Measurements from ENCODE around the gene IL1RAPL2.
A peak's percentile ranks its signal among the peaks of the same experiment; 100 is the strongest.
"Not testable (repeated sequence)": the region's sequence is repeated elsewhere in the genome, so short reads cannot be mapped to it uniquely, and the experiment has no call there.

The IL1RAPL2 gene

DNA sequence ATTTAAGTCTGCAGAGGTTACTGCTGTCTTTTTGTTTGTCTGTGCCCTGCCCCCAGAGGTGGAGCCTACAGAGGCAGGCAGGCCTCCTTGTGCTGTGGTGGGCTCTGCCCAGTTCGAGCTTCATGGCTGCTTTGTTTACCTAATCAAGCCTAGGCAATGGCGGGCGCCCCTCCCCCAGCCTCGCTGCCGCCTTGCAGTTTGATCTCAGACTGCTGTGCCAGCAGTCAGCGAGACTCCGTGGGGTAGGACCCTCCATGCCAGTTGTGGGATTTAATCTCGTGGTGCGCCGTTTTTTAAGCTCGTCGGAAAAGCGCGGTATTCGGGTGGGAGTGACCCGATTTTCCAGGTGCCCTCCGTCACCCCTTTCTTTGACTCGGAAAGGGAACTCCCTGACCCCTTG, 111.5 kb downstream of the IL1RAPL2 start:
- DNase-seq: not testable (repeated sequence)

DNA sequence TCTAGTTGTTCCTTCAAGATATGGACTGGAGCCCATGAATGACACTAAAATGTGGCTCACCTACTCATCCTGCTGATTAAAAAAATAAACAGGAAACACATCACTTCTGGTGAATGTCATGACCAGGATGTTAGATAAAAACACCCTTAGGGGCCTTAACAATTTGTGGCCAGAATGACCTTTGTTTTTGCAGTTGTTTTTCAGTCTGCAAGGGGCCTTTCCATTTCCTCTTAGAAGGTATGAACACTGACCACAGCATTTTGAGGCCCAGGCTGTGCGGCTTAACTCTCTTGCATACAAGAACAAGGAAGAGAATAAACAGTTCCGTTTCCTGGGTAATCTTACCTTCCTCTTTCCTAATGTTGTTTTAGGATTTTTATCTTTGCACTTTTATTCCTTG, 113.2 kb downstream of the IL1RAPL2 start:
- DNase-seq: peak; percentile 1

DNA sequence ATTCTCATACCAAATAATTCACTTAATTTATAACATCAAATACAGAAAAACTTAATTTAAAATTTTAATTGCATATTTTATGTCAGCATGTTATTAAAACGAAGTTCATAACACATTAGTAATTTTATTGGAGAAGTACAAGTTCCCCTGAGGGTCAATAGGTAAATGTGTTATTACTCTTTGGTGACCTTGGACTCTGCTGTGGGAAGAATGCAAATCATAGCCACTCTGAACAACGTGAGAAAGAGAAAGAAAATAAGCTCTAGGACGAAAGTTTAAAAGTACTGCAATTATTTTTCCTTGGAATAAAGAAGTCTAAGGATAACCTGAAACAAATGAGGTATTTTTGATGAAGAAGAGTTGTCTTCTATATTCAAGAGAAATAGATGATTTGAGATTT, 115.2 kb downstream of the IL1RAPL2 start:
- DNase-seq: no peak

DNA sequence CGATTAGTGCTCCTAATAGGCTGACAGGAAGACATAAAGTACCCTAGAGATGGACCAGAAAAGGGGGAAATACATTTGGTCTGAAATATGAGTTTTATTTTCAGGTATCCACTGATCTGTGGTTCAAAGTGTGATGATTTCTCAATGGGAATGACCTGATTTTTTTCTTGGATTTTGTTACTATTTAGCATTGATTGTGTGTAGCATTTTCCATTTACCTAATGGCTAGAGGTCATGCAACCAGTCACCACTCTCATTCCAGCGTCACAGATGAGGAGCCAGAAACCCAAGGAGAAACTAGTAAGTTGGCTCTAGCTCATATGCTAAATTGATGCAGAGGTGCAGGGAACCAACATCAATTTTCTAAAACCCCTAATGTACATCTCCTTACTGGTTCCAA, 118.1 kb downstream of the IL1RAPL2 start:
- DNase-seq: no peak

DNA sequence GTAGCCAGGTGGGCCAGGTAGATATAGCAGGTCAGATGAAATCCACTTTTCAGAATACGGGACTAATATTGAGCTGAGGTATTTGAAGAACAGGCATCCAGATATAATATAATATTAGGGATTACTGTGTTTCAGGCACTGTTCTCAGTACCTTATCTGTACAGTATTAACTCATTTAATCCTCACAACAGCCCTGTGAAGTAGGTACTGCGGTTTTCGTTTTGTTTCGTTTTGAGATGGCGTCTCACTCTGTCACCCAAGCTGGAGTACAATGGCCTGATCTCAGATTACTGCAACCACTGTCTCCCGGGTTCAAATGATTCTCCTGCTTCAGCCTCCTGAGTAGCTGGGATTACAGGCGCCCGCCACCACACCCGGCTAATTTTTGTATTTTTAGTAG, 129.6 kb downstream of the IL1RAPL2 start:
- no peak for DNase-seq

- DNase-seq: no peak
These were observed 130.7 kb downstream of the IL1RAPL2 start for GRCh38 chrX:104696667-104697066.

DNA sequence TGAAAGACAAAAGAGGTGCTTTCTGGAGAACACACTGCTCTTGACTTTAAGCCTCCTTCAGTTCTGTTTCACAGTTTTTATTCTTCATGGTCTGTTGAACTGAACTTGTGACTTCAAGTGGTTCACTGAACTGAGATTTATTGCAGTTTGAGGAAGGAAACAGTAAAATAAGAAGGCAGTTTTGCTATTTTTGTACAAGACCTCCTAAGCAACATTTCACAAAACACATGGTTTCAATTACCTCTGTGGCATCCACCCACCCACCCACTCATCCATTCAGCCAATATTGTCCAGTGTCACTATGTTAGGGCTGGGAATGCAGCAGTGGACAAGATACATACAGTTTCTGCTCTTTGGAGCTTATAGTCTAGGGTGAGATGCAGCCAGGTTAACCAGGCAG, 131.3 kb downstream of the IL1RAPL2 start:
- DNase-seq: no peak

- no peak for DNase-seq
These were observed 141.0 kb downstream of the IL1RAPL2 start for GRCh38 chrX:104707042-104707441.

GRCh38 chrX:104707572-104707971, 141.6 kb downstream of the IL1RAPL2 start:
- no peak for DNase-seq

- no peak for DNase-seq
These were observed 146.5 kb downstream of the IL1RAPL2 start for GRCh38 chrX:104712515-104712914.

- DNase-seq: no peak
These were observed 155.9 kb downstream of the IL1RAPL2 start for GRCh38 chrX:104721854-104722253.

DNA sequence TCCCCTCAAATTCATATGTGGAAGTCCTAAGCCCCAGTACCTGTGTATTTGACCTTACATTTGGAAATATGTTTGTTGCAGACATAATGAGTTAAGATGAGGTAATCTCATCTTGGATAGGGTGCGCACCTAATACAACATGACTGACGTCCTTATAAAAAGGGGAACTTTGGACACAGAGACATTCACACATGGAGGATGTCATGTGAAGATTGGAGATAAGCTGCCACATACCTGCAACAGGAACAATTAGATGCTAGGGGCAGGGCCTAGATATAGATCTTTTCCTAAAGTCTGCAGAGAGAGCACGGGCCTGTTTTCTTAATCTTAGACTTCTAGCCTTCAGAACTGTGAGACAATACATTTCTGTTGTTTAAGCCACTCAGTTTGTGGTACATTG, 162.5 kb downstream of the IL1RAPL2 start:
- no peak for DNase-seq

DNA sequence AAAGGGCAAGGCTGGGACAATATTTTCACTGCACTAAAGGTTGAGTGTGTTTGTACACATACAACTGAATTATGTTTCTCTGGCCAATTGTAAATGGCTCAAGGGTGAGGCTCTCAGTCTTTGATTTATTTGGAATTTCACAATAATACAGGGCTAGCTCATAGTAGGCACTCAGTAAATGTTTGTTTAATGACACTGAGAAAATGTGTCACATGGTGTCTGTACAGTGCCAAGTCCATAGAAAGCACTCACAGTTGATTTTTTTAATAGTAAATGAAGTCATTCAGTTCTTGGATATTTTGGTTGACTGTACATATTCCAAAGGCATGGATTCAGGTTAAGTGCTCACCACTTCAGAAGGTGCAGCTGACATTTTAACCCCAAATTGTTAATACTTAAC, 176.4 kb downstream of the IL1RAPL2 start:
- DNase-seq: no peak

- DNase-seq: no peak
These were observed 179.2 kb downstream of the IL1RAPL2 start for GRCh38 chrX:104745152-104745551.

DNA sequence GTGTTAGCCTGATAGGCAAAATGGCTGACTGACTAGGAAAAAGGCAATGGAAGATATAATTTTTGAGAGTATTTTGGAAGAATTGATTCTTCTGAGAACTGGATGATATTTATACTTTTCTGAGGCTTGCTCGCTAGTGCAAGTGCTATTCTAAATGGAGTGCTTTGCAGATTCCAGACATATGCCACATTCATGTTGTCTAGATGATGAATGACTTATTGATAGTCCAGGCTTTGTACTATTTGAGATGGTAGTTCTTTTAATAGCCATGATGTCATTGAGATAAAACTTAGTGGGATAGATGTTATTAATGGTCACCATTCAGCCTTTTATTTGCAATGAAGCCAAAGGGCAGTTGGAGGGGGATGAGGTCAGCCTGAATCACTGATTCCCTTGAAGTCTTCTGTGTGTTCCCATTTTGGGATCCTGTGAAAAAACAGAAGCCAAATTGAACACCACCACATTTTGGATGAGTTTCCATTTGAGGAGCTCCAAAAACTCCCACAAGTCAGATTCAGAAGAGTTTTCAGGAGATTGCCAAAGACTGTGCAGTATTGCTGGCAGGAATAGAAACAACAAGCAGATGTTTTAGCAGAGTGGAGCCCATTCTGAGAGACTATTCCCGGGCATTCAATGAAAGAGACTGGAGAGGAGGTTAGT, 184.1 kb downstream of the IL1RAPL2 start:
- no peak for DNase-seq

- no peak for DNase-seq
These were observed 196.6 kb downstream of the IL1RAPL2 start for GRCh38 chrX:104762641-104763040.

- DNase-seq: no peak
These were observed 223.8 kb downstream of the IL1RAPL2 start for GRCh38 chrX:104789784-104790183.

DNA sequence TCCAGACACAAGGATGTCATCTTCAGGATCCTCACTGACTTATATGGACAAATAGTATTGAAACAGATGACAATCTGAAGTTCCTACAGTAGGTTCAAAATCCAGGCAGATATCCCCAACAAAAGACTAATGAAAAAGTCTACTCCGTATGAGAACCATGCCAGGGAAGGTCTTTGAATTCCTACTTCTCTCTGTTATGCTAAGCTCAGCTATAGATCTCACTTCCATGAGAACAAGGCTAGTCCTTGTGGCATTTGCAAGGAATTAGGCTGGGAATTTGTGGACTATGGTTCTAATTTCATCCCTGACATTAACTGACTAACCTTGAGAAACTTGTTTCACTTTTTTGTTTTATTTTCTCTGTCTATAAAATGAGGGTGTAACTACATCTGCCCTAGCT, 229.8 kb downstream of the IL1RAPL2 start:
- DNase-seq: no peak

GRCh38 chrX:104803219-104803618, 237.2 kb downstream of the IL1RAPL2 start:
- no peak for DNase-seq

DNA sequence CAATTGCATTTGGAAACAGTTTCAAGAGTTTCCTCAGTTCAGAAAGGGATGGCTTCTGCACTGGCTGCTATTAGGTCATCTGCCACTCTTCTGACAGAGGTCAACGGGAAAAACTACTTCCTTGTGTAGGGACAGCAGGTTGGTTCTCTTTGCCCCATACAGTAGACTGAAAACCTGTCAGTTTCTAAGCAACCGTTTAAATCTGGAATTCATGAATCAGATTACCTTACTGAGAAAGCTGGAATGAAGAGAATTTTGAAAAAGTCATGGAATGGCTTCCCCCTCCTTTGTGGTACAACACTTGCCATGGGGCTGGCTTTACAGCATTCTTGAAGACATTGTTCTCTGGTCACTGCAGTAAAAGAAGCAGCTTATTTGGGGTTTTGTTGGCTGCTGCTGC, 240.3 kb downstream of the IL1RAPL2 start:
- no peak for DNase-seq

- DNase-seq: no peak
These were observed 267.4 kb downstream of the IL1RAPL2 start for GRCh38 chrX:104833401-104833800.

DNA sequence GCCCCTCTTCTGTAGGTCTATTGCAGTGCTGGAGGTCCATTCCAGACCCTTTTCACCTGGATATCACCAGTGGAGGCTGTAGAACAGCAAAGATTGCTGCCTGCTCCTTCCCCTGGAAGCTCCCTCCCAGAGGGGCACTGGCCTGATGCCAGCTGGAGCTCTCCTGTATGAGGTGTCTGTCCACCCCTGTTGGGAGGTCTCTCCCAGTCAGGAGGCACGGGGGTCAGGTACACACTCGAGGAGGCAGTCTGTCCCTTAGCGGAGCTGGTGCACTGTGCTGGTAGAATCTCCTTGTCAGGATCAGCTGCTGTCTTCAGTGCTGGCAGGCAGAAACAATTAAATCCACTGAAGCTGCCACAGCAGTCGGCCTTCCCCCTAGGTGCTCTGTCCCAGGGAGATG, 276.6 kb downstream of the IL1RAPL2 start:
- DNase-seq: no peak

DNA sequence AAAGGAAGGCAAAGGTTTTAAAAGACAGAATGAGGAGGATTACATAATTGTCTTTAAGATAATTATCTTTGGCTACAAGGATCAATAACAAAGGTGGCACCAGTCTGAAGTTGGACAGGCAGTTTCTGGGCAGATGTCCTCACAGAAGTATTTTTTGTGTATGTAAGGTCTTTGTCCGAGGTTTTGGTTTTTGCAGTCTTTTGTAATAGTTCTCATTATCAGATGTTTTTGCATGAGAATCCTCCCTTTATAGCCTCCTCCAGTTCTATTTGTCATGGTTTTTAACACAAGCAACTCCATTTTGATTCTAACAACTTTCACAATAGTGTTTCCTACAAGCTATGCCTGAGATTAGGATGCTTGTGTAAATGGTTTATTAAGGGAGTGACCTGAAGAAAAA, 286.2 kb downstream of the IL1RAPL2 start:
- DNase-seq: no peak

DNA sequence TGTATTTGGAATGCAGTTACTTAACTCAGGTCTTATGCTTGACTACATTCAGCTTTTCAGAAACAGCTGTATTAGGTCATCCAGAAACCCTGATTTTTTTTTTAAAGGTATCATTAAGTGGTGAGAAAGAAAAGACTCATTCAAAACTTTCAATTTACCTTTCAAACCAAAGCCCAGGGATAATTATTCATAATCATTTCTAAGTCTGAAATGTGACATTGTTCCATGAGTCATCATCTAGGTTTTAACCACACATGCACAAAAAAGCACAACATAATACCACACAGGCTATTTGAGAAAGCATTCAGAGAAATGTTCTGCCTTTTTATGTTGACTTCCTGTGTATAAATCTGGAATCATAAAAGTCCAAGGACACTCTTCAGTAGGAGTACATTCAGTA, 288.2 kb downstream of the IL1RAPL2 start:
- DNase-seq: no peak

DNA sequence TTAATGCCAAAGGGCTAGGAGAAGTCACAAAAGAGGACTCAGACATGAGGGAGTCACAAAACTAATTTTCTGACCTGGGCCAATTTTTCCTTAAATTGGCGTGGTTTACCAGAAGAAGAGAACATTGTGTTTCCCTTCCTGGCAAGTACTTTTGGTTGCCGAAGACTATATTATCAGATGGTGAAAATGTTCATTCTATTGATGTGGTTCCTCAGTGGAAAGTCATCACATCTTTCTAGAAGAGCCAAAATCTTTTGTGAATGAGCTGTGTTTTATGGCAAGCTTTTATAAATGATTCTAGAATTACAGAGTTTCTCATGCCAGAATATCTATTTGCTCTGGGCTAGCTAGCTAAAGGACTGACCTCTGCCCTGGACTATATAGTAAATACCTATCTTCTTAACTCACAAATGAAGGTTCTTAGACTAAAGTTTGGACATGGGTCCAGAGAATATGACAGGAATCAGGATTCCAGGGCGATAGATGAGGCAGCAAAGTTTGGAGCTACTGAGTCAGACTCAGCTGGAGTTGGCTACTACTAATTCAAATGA, 288.9 kb downstream of the IL1RAPL2 start:
- no peak for DNase-seq

Measured in KG1 (cell line).